GM19395 (cell line): ENCODE measurements around the gene CNNM1.
A peak's percentile ranks its signal among the peaks of the same experiment; 100 is the strongest.

Experiments used
- ATAC-seq: cut with Tn5 transposase; IDR thresholded peaks from one replicate; pipeline ENCODE4 v1.9.1; 2021; ENCODE audit warnings: mild to moderate bottlenecking, moderate library complexity; ENCODE audit not compliant: unreplicated experiment

CNNM1 gene

GRCh38 chr10:99329304-99329553, at the start of gene CNNM1:
Gene CNNM1 (plus strand): TSS chr10:99329356. CDS start chr10:99329388, 32 bp downstream.
- peak; percentile 88 for ATAC-seq

GRCh38 chr10:99279626-99280111, 49.5 kb upstream of the CNNM1 start:
- ATAC-seq = peak; percentile 33

- peak; percentile 77 for ATAC-seq
Measured at GRCh38 chr10:99280472-99280871, 48.7 kb upstream of the CNNM1 start.

GRCh38 chr10:99285881-99286280, 43.3 kb upstream of the CNNM1 start:
- ATAC-seq = no peak

- no peak for ATAC-seq
Measured at GRCh38 chr10:99290306-99290705, 38.9 kb upstream of the CNNM1 start.

GRCh38 chr10:99292159-99292558, 37.0 kb upstream of the CNNM1 start:
- ATAC-seq = no peak

GRCh38 chr10:99296605-99297004, 32.6 kb upstream of the CNNM1 start:
- no peak for ATAC-seq

- ATAC-seq = no peak
Measured at GRCh38 chr10:99297033-99297432, 32.1 kb upstream of the CNNM1 start.

GRCh38 chr10:99303899-99304861, 25.0 kb upstream of the CNNM1 start:
- no peak for ATAC-seq

- ATAC-seq = no peak
Measured at GRCh38 chr10:99304862-99305229, 24.3 kb upstream of the CNNM1 start.

- no peak for ATAC-seq
Measured at GRCh38 chr10:99312501-99312900, 16.7 kb upstream of the CNNM1 start.

GRCh38 chr10:99315853-99316252, 13.3 kb upstream of the CNNM1 start:
- no peak for ATAC-seq

- no peak for ATAC-seq
Measured at GRCh38 chr10:99316374-99316773, 12.8 kb upstream of the CNNM1 start.

- no peak for ATAC-seq
Measured at GRCh38 chr10:99318048-99318447, 11.1 kb upstream of the CNNM1 start.

- no peak for ATAC-seq
Measured at GRCh38 chr10:99318475-99318874, 10.7 kb upstream of the CNNM1 start.

GRCh38 chr10:99325281-99325680, 3.9 kb upstream of the CNNM1 start:
- ATAC-seq = no peak

GRCh38 chr10:99326871-99327270, 2.3 kb upstream of the CNNM1 start:
- no peak for ATAC-seq

- ATAC-seq = no peak
Measured at GRCh38 chr10:99328579-99329303, 415 bp upstream of the CNNM1 start.

GRCh38 chr10:99329554-99330346, 594 bp downstream of the CNNM1 start:
- ATAC-seq = peak; percentile 51

GRCh38 chr10:99330347-99330924, 1.3 kb downstream of the CNNM1 start:
- ATAC-seq = no peak
